GM19351 (cell line): ENCODE measurements around the gene P2RX3.

Experiments used
- ATAC-seq: cut with Tn5 transposase; IDR thresholded peaks from one replicate; pipeline ENCODE4 v1.9.1; 2021; ENCODE audit warnings: mild to moderate bottlenecking, moderate library complexity; ENCODE audit not compliant: unreplicated experiment

Gene P2RX3

GRCh38 chr11:57414612-57415212, 76.6 kb downstream of the P2RX3 start:
- ATAC-seq = no peak

DNA sequence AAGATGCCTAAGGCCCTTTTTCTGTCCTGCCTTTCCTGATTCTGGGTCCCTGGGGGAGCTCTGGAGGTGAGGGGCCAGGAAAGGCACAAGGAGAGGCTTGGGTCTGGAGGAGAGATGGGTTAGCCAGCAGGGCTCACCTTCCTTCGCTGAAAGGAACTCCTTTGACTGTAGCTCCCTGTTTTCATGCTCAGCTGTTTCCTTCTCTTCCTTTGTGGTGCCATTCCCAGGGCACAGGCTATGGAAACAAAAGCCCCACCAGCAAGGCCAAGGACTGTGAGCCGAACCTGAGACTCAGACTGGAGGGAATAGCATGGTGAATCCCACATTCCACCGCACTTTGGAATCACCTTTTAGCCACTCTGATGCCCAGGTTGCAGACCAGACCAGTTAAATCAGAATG, 78.3 kb downstream of the P2RX3 start:
- no peak for ATAC-seq

- no peak for ATAC-seq
These were observed 78.9 kb downstream of the P2RX3 start for GRCh38 chr11:57417056-57417455.

GRCh38 chr11:57418131-57418530, 80.0 kb downstream of the P2RX3 start:
- ATAC-seq = no peak

- ATAC-seq = no peak
These were observed 81.0 kb downstream of the P2RX3 start for GRCh38 chr11:57419146-57419545.

DNA sequence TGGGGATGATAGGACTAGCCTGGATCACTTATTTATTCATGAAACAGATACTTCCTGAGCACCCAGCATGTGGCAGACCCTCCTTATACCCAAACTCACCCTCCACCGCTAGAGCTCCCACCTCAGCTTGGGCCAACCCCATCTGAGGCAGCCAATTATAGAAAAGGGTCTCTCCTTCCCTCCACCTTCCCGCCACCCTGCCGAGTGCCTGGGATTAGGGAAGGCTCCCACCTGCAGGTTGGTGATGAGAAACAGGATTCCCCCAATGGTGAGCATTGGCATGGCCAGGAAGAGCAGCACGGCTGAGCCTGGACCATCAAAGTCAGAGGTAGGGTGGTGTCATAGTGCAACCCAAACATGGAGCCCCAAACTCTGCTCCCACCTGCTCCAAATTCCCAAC, 82.9 kb downstream of the P2RX3 start:
- no peak for ATAC-seq

DNA sequence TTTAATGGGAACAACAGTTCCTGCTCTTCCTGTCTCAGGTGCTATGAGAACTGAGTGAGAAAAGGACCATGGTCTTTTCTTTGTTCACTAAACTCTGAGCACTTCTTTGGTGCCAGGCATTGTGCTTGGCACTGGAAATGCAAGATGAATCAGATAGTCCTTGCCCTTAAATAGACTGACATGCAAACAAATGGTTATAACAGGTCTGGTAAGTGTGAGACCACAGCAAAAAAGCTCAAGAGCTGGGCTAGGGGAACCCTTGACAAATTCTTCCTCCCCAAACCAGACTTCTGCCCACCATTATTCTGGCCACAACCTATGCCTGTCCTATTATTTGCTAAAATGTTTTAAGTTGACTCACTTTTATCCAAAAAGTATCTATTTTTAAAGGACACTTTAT, 83.7 kb downstream of the P2RX3 start:
- no peak for ATAC-seq
